Fibroblast of the aortic adventitia (primary cell): Measurements from ENCODE around the gene CTTNBP2NL. TPM values are rescaled to one million over a fixed set of nuclear protein-coding genes. Genes with fewer than 3 reads are reported as not detected.
A peak's percentile ranks its signal among the peaks of the same experiment; 100 is the strongest.
"Not testable (repeated sequence)": the region's sequence is repeated elsewhere in the genome, so short reads cannot be mapped to it uniquely, and the experiment has no call there.

Source experiments
- DNase-seq: peaks from one replicate; pipeline ENCODE4 v3.0.0-alpha.2; 2010; ENCODE audit warnings: low read depth
- H3K4me3 ChIP-seq: 2 replicates; pipeline ENCODE4 v1.5.1; 2011; ENCODE audit warnings: low read depth, mild to moderate bottlenecking, control low read depth, low read length, moderate library complexity
- CTCF ChIP-seq: IDR thresholded peaks from 2 replicates; pipeline ENCODE4 v1.5.1; 2011; ENCODE audit warnings: mild to moderate bottlenecking, low read length, control low read depth, inconsistent platforms; ENCODE audit not compliant: insufficient read depth
- total RNA-seq: library from RNA; depleted of rRNA; stranded (reverse); fragments of >200 nt; gene quantifications from 2 replicates; pipeline ENCODE4 v1.2.3, GENCODE V29; 2012; ENCODE audit warnings: low replicate concordance

Gene CTTNBP2NL
- total RNA-seq, 1 donor: 27.0 TPM

GRCh38 chr1:112450773-112451172 is 54.8 kb downstream of the CTTNBP2NL start:
- TF ChIP-seq CTCF: no peak
- no peak overlapping the region for H3K4me3 ChIP-seq
- DNase-seq: no peak

GRCh38 chr1:112451301-112451700 is 55.3 kb downstream of the CTTNBP2NL start:
- DNase-seq: peak; percentile 25
- not testable (repeated sequence) for H3K4me3 ChIP-seq

GRCh38 chr1:112453876-112454275 is 57.9 kb downstream of the CTTNBP2NL start:
- no peak for TF ChIP-seq CTCF
- no peak overlapping the region for H3K4me3 ChIP-seq
- no peak for DNase-seq

GRCh38 chr1:112454316-112454715 is 58.3 kb downstream of the CTTNBP2NL start:
- DNase-seq: no peak
- H3K4me3 ChIP-seq: no peak overlapping the region
- no peak for TF ChIP-seq CTCF

- H3K4me3 ChIP-seq: no peak overlapping the region
- TF ChIP-seq CTCF: no peak
- peak; percentile 61 for DNase-seq
Measured at GRCh38 chr1:112457241-112457640, 61.2 kb downstream of the CTTNBP2NL start.

GRCh38 chr1:112457955-112458354 is 61.9 kb downstream of the CTTNBP2NL start:
- no peak overlapping the region for H3K4me3 ChIP-seq
- TF ChIP-seq CTCF: no peak
- peak; percentile 59 for DNase-seq

- DNase-seq: no peak
- no peak for TF ChIP-seq CTCF
- no peak overlapping the region for H3K4me3 ChIP-seq
Measured at GRCh38 chr1:112458756-112459155, 62.7 kb downstream of the CTTNBP2NL start.
